ENCODE data around the gene ST6GALNAC3.

GRCh38 chr1:76340056-76340455 is 265.5 kb downstream of the ST6GALNAC3 start:
- TF ChIP-seq CTCF (IDR thresholded peaks at IDR 0.05) (no peak), POLR2A (IDR thresholded peaks at IDR 0.05) (no peak)

Data from testis (tissue), 2 donors.